Femur (tissue), 1 donor: ENCODE results near the gene NOP16.

Source experiments
- DNase-seq: peaks from one replicate; pipeline ENCODE4 v3.0.0-alpha.2; 2017

The NOP16 gene

GRCh38 chr5:176384366-176384930, 4.0 kb downstream of the NOP16 start:
- no peak for DNase-seq

GRCh38 chr5:176383961-176384360, 4.4 kb downstream of the NOP16 start:
- DNase-seq: no peak

GRCh38 chr5:176383248-176383905, 5.0 kb downstream of the NOP16 start:
- DNase-seq: no peak

- no peak for DNase-seq
Measured at GRCh38 chr5:176382721-176383120, 5.7 kb downstream of the NOP16 start.

- no peak for DNase-seq
Measured at GRCh38 chr5:176381979-176382378, 6.4 kb downstream of the NOP16 start.

GRCh38 chr5:176381423-176381822, 7.0 kb downstream of the NOP16 start:
- DNase-seq: no peak

- no peak for DNase-seq
Measured at GRCh38 chr5:176379881-176380280, 8.5 kb downstream of the NOP16 start.

GRCh38 chr5:176373100-176373818, 15.1 kb downstream of the NOP16 start:
- DNase-seq: peak; percentile 32

GRCh38 chr5:176371621-176372539, 16.5 kb downstream of the NOP16 start:
- DNase-seq: no peak

- no peak for DNase-seq
Measured at GRCh38 chr5:176369934-176370711, 18.3 kb downstream of the NOP16 start.

GRCh38 chr5:176368726-176369125, 19.7 kb downstream of the NOP16 start:
- no peak for DNase-seq

- no peak for DNase-seq
Measured at GRCh38 chr5:176366232-176366894, 22.0 kb downstream of the NOP16 start.

GRCh38 chr5:176365351-176366231, 22.8 kb downstream of the NOP16 start, which contains the start of gene ARL10:
Gene ARL10 (plus strand): TSS chr5:176365487. CDS start chr5:176365564, 77 bp downstream.
- DNase-seq: peak; percentile 73

GRCh38 chr5:176364765-176365350, 23.5 kb downstream of the NOP16 start:
- no peak for DNase-seq

- DNase-seq: no peak
Measured at GRCh38 chr5:176362233-176362490, 26.2 kb downstream of the NOP16 start.

GRCh38 chr5:176361437-176362232, 26.8 kb downstream of the NOP16 start, which contains the start of gene KIAA1191:
Gene KIAA1191 (minus strand): TSS chr5:176361764. CDS start chr5:176359508, 2,256 bp downstream.
- peak; percentile 96 for DNase-seq

- DNase-seq: no peak
Measured at GRCh38 chr5:176360894-176361436, 27.4 kb downstream of the NOP16 start.

- no peak for DNase-seq
Measured at GRCh38 chr5:176359658-176360057, 28.7 kb downstream of the NOP16 start.

- DNase-seq: no peak
Measured at GRCh38 chr5:176356179-176356566, 32.2 kb downstream of the NOP16 start.
